ENCODE measurements around the gene MS4A1.
"Not testable (repeated sequence)": the region's sequence is repeated elsewhere in the genome, so short reads cannot be mapped to it uniquely, and the experiment has no call there.

DNA sequence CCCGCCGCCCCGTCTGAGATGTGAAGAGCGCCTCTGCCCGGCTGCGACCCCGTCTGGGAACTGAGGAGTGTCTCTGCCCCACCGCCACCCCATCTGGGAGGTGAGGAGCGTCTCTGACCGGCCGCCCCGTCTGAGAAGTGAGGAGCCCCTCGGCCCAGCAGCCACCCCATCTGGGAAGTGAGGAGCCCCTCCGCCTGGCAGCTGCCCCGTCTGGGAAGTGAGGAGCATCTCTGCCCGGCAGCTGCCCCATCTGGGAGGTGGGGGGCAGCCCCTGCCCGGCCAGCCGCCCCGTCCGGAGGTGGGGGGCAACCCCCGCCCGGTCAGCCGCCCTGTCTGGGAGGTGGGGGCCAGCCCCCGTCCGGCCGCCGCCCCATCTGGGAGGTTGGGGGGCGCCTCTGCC, 54.6 kb downstream of the MS4A1 start:
- TF ChIP-seq RCOR1 (IDR thresholded peaks at IDR 0.05; ENCODE audit: insufficient replicate concordance, low read length); RFX5 (IDR thresholded peaks at IDR 0.05; ENCODE audit: low read depth, low read length); POLR2A (IDR thresholded peaks at IDR 0.05; ENCODE audit: low read depth, low read length); RAD21 (IDR thresholded peaks at IDR 0.05; ENCODE audit: low read length); MAFK (IDR thresholded peaks at IDR 0.05; ENCODE audit: low read depth, low read length); FOS (IDR thresholded peaks at IDR 0.05; ENCODE audit: low read depth, low read length); CEBPB (IDR thresholded peaks at IDR 0.05; ENCODE audit: low read depth, low read length); CHD1 (IDR thresholded peaks at IDR 0.05; ENCODE audit: low read depth, low read length); BHLHE40 (IDR thresholded peaks at IDR 0.05; ENCODE audit: low read depth, low read length): not testable (repeated sequence)
- TF ChIP-seq, protein P1, sequence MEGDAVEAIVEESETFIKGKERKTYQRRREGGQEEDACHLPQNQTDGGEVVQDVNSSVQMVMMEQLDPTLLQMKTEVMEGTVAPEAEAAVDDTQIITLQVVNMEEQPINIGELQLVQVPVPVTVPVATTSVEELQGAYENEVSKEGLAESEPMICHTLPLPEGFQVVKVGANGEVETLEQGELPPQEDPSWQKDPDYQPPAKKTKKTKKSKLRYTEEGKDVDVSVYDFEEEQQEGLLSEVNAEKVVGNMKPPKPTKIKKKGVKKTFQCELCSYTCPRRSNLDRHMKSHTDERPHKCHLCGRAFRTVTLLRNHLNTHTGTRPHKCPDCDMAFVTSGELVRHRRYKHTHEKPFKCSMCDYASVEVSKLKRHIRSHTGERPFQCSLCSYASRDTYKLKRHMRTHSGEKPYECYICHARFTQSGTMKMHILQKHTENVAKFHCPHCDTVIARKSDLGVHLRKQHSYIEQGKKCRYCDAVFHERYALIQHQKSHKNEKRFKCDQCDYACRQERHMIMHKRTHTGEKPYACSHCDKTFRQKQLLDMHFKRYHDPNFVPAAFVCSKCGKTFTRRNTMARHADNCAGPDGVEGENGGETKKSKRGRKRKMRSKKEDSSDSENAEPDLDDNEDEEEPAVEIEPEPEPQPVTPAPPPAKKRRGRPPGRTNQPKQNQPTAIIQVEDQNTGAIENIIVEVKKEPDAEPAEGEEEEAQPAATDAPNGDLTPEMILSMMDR (conservative IDR thresholded peaks at IDR 0.05; ENCODE audit: low read depth, low read length), result not testable (repeated sequence)
- TF ChIP-seq, protein P2, sequence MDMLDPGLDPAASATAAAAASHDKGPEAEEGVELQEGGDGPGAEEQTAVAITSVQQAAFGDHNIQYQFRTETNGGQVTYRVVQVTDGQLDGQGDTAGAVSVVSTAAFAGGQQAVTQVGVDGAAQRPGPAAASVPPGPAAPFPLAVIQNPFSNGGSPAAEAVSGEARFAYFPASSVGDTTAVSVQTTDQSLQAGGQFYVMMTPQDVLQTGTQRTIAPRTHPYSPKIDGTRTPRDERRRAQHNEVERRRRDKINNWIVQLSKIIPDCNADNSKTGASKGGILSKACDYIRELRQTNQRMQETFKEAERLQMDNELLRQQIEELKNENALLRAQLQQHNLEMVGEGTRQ (IDR thresholded peaks at IDR 0.05; ENCODE audit: low read depth, low read length), result not testable (repeated sequence)
